HEK293 (cell line): ENCODE results near the gene DNAJA3.
A peak's percentile ranks its signal among the peaks of the same experiment; 100 is the strongest.

ENCODE experiments used
- CTCF ChIA-PET: fragments of 350-600 bp; formaldehyde crosslinking; extraction: SDS; loops from one replicate; lab custom pipeline; 2021; ENCODE audit warnings: antibody characterized with exemption; lab: Yijun Ruan, JAX
- POLR2A ChIA-PET: fragments of 300-600 bp; formaldehyde crosslinking; extraction: SDS; loops from one replicate; lab custom pipeline; 2020; ENCODE audit warnings: antibody characterized with exemption, inconsistent platforms; lab: Yijun Ruan, JAX
- H3K27ac ChIP-seq: fragments of 200-500 bp; sonication (Bioruptor generic); 2 replicates; pipeline ENCODE4 v1.5.1; 2014; ENCODE audit warnings: low read depth, low read length, control low read depth, inconsistent platforms; ENCODE audit errors: extremely low read depth
- H3K36me3 ChIP-seq, 2 experiments: fragments of 200-500 bp in 1 of 2; sonication (Bioruptor generic) in 1 of 2; 1 replicate in 1 of 2; 2 replicates in 1 of 2; pipeline ENCODE4 v1.5.1; 2014 to 2017; ENCODE audit warnings: inconsistent platforms in 2 of 2, low read length in 2 of 2; ENCODE audit not compliant: control insufficient read depth in 2 of 2, insufficient read depth in 1 of 2
- H3K4me1 ChIP-seq: fragments of 200-500 bp; sonication (Bioruptor generic); 2 replicates; pipeline ENCODE4 v1.5.1; 2014; ENCODE audit warnings: mild to moderate bottlenecking, low read length, inconsistent platforms; ENCODE audit not compliant: control insufficient read depth, insufficient read depth
- H3K4me3 ChIP-seq: 2 replicates; pipeline ENCODE4 v1.5.1; 2011; ENCODE audit warnings: low read depth, mild to moderate bottlenecking, control low read depth, low read length, moderate library complexity
- H3K9me3 ChIP-seq: fragments of 200-500 bp; sonication (Bioruptor generic); 2 replicates; pipeline ENCODE4 v1.5.1; 2014; ENCODE audit warnings: low read depth, low read length, inconsistent platforms; ENCODE audit not compliant: control insufficient read depth, insufficient read depth
- BCL11A ChIP-seq: fragments of 450-650 bp; formaldehyde crosslinking; IDR thresholded peaks from 2 replicates; pipeline ENCODE4 v1.5.1; 2016; ENCODE audit warnings: low read depth, missing biosample characterization, missing genetic modification characterization
- EGR2 ChIP-seq: fragments of 450-650 bp; formaldehyde crosslinking; IDR thresholded peaks from 2 replicates; pipeline ENCODE4 v1.5.1; 2016; ENCODE audit warnings: low read depth, missing biosample characterization, missing genetic modification characterization
- GLIS1 ChIP-seq: fragments of 450-650 bp; formaldehyde crosslinking; IDR thresholded peaks from 2 replicates; pipeline ENCODE4 v1.5.1; 2016; ENCODE audit warnings: missing biosample characterization, missing genetic modification characterization
- GLIS2 ChIP-seq: fragments of 450-650 bp; formaldehyde crosslinking; IDR thresholded peaks from 2 replicates; pipeline ENCODE4 v1.5.1; 2016; ENCODE audit warnings: missing biosample characterization, missing genetic modification characterization
- KLF10 ChIP-seq: fragments of 450-650 bp; IDR thresholded peaks from 2 replicates; pipeline ENCODE4 v1.5.1; 2018; ENCODE audit warnings: missing biosample characterization, mild to moderate bottlenecking, missing genetic modification characterization
- KLF7 ChIP-seq: fragments of 450-650 bp; formaldehyde crosslinking; IDR thresholded peaks from 2 replicates; pipeline ENCODE4 v1.5.1; 2016; ENCODE audit warnings: missing biosample characterization, missing genetic modification characterization, borderline replicate concordance
- PATZ1 ChIP-seq: fragments of 450-650 bp; formaldehyde crosslinking; IDR thresholded peaks from 2 replicates; pipeline ENCODE4 v1.5.1; 2016; ENCODE audit warnings: missing biosample characterization, missing genetic modification characterization
- PRDM1 ChIP-seq: fragments of 450-650 bp; formaldehyde crosslinking; IDR thresholded peaks from 2 replicates; pipeline ENCODE4; 2016; ENCODE audit warnings: missing biosample characterization, missing genetic modification characterization
- SCRT2 ChIP-seq: fragments of 450-650 bp; formaldehyde crosslinking; IDR thresholded peaks from 2 replicates; pipeline ENCODE4 v1.5.1; 2016; ENCODE audit warnings: missing biosample characterization, missing genetic modification characterization
- WT1 ChIP-seq: fragments of 450-650 bp; formaldehyde crosslinking; IDR thresholded peaks from 2 replicates; pipeline ENCODE4 v1.5.1; 2016; ENCODE audit warnings: missing biosample characterization, missing genetic modification characterization
- YY1 ChIP-seq: fragments of 450-650 bp; formaldehyde crosslinking; IDR thresholded peaks from 2 replicates; pipeline ENCODE4 v1.5.1; 2018; ENCODE audit warnings: missing biosample characterization, missing genetic modification characterization
- ZBTB10 ChIP-seq: fragments of 450-650 bp; formaldehyde crosslinking; IDR thresholded peaks from 2 replicates; pipeline ENCODE4 v1.5.1; 2016; ENCODE audit warnings: missing biosample characterization, missing genetic modification characterization
- ZBTB17 ChIP-seq: fragments of 450-650 bp; formaldehyde crosslinking; IDR thresholded peaks from 2 replicates; pipeline ENCODE4 v1.5.1; 2016; ENCODE audit warnings: missing biosample characterization, missing genetic modification characterization
- ZBTB20 ChIP-seq: fragments of 450-650 bp; formaldehyde crosslinking; IDR thresholded peaks from 2 replicates; pipeline ENCODE4 v1.5.1; 2016; ENCODE audit warnings: missing biosample characterization, missing genetic modification characterization
- ZBTB48 ChIP-seq: fragments of 450-650 bp; formaldehyde crosslinking; IDR thresholded peaks from 2 replicates; pipeline ENCODE4 v1.5.1; 2016; ENCODE audit warnings: missing biosample characterization, missing genetic modification characterization
- ZBTB8A ChIP-seq: fragments of 450-650 bp; formaldehyde crosslinking; IDR thresholded peaks from 2 replicates; pipeline ENCODE4 v1.5.1; 2016; ENCODE audit warnings: missing biosample characterization, missing genetic modification characterization
- ZIC2 ChIP-seq: fragments of 450-650 bp; formaldehyde crosslinking; IDR thresholded peaks from 2 replicates; pipeline ENCODE4 v1.5.1; 2016; ENCODE audit warnings: missing biosample characterization, missing genetic modification characterization
- ZNF280D ChIP-seq: fragments of 450-650 bp; formaldehyde crosslinking; IDR thresholded peaks from 2 replicates; pipeline ENCODE4 v1.5.1; 2016; ENCODE audit warnings: missing biosample characterization, missing genetic modification characterization
- ZNF335 ChIP-seq: fragments of 450-650 bp; formaldehyde crosslinking; conservative IDR thresholded peaks from 2 replicates; pipeline ENCODE4 v1.5.1; 2016; ENCODE audit warnings: missing biosample characterization, missing genetic modification characterization
- ZNF394 ChIP-seq: fragments of 450-650 bp; formaldehyde crosslinking; IDR thresholded peaks from 2 replicates; pipeline ENCODE4 v1.5.1; 2016; ENCODE audit warnings: missing biosample characterization, missing genetic modification characterization, mild to moderate bottlenecking, moderate library complexity, borderline replicate concordance
- ZNF514 ChIP-seq: fragments of 450-650 bp; formaldehyde crosslinking; IDR thresholded peaks from 2 replicates; pipeline ENCODE4 v1.5.1; 2016; ENCODE audit warnings: missing biosample characterization, missing genetic modification characterization
- ZNF560 ChIP-seq: fragments of 450-650 bp; formaldehyde crosslinking; IDR thresholded peaks from 2 replicates; pipeline ENCODE4 v1.5.1; 2017; ENCODE audit warnings: missing biosample characterization, missing genetic modification characterization, borderline replicate concordance
- ZNF571 ChIP-seq: fragments of 450-650 bp; formaldehyde crosslinking; IDR thresholded peaks from 2 replicates; pipeline ENCODE4 v1.5.0; 2017; ENCODE audit warnings: missing biosample characterization, missing genetic modification characterization
- ZNF621 ChIP-seq: fragments of 450-650 bp; formaldehyde crosslinking; IDR thresholded peaks from 2 replicates; pipeline ENCODE4 v1.5.1; 2017; ENCODE audit warnings: missing biosample characterization, missing genetic modification characterization
- ZNF664 ChIP-seq: fragments of 450-650 bp; formaldehyde crosslinking; IDR thresholded peaks from 2 replicates; pipeline ENCODE4 v1.5.1; 2016; ENCODE audit warnings: missing biosample characterization, missing genetic modification characterization
- ZNF768 ChIP-seq: fragments of 450-650 bp; formaldehyde crosslinking; IDR thresholded peaks from 2 replicates; pipeline ENCODE4 v1.5.1; 2018; ENCODE audit warnings: missing biosample characterization, mild to moderate bottlenecking, missing genetic modification characterization
- ZSCAN30 ChIP-seq: fragments of 450-650 bp; IDR thresholded peaks from 2 replicates; pipeline ENCODE4 v1.5.1; 2018; ENCODE audit warnings: missing biosample characterization, mild to moderate bottlenecking, missing genetic modification characterization, moderate library complexity

DNAJA3 gene

GRCh38 chr16:4450931-4451519 lies 25.4 kb downstream of the DNAJA3 start (continued):
- TF ChIP-seq ZNF280D (tag by site-specific recombination), result no peak
- TF ChIP-seq KLF10 (tag by site-specific recombination), result no peak
- peak; percentile 98 for TF ChIP-seq ZIC2 (tag by site-specific recombination)
- no peak for TF ChIP-seq ZNF560 (tag by site-specific recombination)
- no peak for TF ChIP-seq ZNF394
- TF ChIP-seq ZNF571 (tag by site-specific recombination), result no peak
- TF ChIP-seq ZSCAN30 (tag by site-specific recombination), result no peak
- TF ChIP-seq WT1, result no peak
- TF ChIP-seq ZBTB48 (tag by site-specific recombination), result peak; percentile 55; the same call in 1 of the 2 replicates
- no peak for TF ChIP-seq YY1 (tag by site-specific recombination)
- TF ChIP-seq KLF7 (tag by site-specific recombination), result no peak
- TF ChIP-seq PRDM1, result no peak
- TF ChIP-seq GLIS2 (tag by site-specific recombination), result no peak
- no peak for TF ChIP-seq ZBTB10 (tag by site-specific recombination)
- TF ChIP-seq ZBTB20 (tag by site-specific recombination), result peak; percentile 70
- peak; percentile 70 for TF ChIP-seq ZBTB17
- TF ChIP-seq PATZ1 (tag by site-specific recombination), result peak; percentile 47
- TF ChIP-seq SCRT2, result peak; percentile 45; the same call in 1 of the 2 replicates
- TF ChIP-seq ZNF514 (tag by site-specific recombination), result 0 out of 2 replicates have a peak, but pooled peaks have one; percentile 7

- ChIA-PET POLR2A (no interaction called here), CTCF (no interaction called here)
These were observed 27.0 kb downstream of the DNAJA3 start for GRCh38 chr16:4452674-4453073.

More at GRCh38 chr16:4452674-4453073, 27.0 kb downstream of the DNAJA3 start:
- H3K4me3 ChIP-seq, result no peak overlapping the region
- TF ChIP-seq BCL11A (tag by site-specific recombination) (no peak), ZNF768 (tag by site-specific recombination) (no peak), ZNF335 (tag by site-specific recombination) (no peak), GLIS1 (tag by site-specific recombination) (no peak), ZBTB8A (tag by site-specific recombination) (no peak), EGR2 (no peak), ZNF621 (tag by site-specific recombination) (no peak), ZBTB10 (tag by site-specific recombination) (no peak), ZNF664 (no peak)
- H3K27ac ChIP-seq, result no peak overlapping the region
- peaks cover 14 to 90% of the 10 kb centered on the region in 2 experiments; a peak in 2 of 3 replicates for H3K36me3 ChIP-seq
- H3K9me3 ChIP-seq, result no peaks in the 10 kb centered on the region
- H3K4me1 ChIP-seq, result no peaks in the 10 kb centered on the region
